SK-N-SH treated with all-trans-retinoic acid at 6 μM for 48 hours (cell line): ENCODE data around the gene IWS1.

Experiments
- ARNTL ChIP-seq: fragments of 450-650 bp; formaldehyde crosslinking; IDR thresholded peaks from 2 replicates; pipeline ENCODE4 v1.5.0; 2020; ENCODE audit warnings: low read depth, mild to moderate bottlenecking, moderate library complexity, borderline replicate concordance
- CREB5 ChIP-seq: fragments of 250-450 bp; sonication (Bioruptor Pico); IDR thresholded peaks from 2 replicates; pipeline ENCODE4 v1.5.1; 2020; ENCODE audit warnings: low read depth, mild to moderate bottlenecking, moderate library complexity
- RARB ChIP-seq: fragments of 250-450 bp; sonication (Bioruptor Pico); IDR thresholded peaks from 2 replicates; pipeline ENCODE4 v1.8.0; 2021; ENCODE audit warnings: mild to moderate bottlenecking, moderate library complexity
- ZC3H10 ChIP-seq: fragments of 250-450 bp; sonication (Bioruptor Pico); IDR thresholded peaks from 2 replicates; pipeline ENCODE4 v1.5.1; 2021; ENCODE audit warnings: mild to moderate bottlenecking, moderate library complexity
- ZFP3 ChIP-seq: fragments of 250-450 bp; sonication (Bioruptor Pico); IDR thresholded peaks from 2 replicates; pipeline ENCODE4 v1.5.0; 2020; ENCODE audit warnings: mild to moderate bottlenecking, moderate library complexity
- ZFP30 ChIP-seq: fragments of 450-650 bp; formaldehyde crosslinking; IDR thresholded peaks from 2 replicates; pipeline ENCODE4 v1.5.0; 2022; ENCODE audit warnings: mild to moderate bottlenecking, moderate library complexity
- ZNF8 ChIP-seq: fragments of 450-650 bp; formaldehyde crosslinking; IDR thresholded peaks from 2 replicates; pipeline ENCODE4 v1.5.0; 2020; ENCODE audit warnings: mild to moderate bottlenecking, moderate library complexity
- TF ChIP-seq, protein P1 (sequence below): fragments of 250-450 bp; sonication (Bioruptor Pico); IDR thresholded peaks from 2 replicates; pipeline ENCODE4 v1.8.0; 2020; ENCODE audit warnings: mild to moderate bottlenecking, moderate library complexity, borderline replicate concordance

GRCh38 chr2:127498386-127498785 lies 27.9 kb downstream of the IWS1 start:
- TF ChIP-seq, protein P1, sequence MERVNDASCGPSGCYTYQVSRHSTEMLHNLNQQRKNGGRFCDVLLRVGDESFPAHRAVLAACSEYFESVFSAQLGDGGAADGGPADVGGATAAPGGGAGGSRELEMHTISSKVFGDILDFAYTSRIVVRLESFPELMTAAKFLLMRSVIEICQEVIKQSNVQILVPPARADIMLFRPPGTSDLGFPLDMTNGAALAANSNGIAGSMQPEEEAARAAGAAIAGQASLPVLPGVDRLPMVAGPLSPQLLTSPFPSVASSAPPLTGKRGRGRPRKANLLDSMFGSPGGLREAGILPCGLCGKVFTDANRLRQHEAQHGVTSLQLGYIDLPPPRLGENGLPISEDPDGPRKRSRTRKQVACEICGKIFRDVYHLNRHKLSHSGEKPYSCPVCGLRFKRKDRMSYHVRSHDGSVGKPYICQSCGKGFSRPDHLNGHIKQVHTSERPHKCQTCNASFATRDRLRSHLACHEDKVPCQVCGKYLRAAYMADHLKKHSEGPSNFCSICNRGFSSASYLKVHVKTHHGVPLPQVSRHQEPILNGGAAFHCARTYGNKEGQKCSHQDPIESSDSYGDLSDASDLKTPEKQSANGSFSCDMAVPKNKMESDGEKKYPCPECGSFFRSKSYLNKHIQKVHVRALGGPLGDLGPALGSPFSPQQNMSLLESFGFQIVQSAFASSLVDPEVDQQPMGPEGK (CRISPR knock-in tag): no peak
- TF ChIP-seq ZFP3 (CRISPR knock-in tag) (no peak), ZFP30 (no peak), ARNTL (CRISPR knock-in tag) (no peak), ZC3H10 (CRISPR knock-in tag) (no peak), ZNF8 (CRISPR knock-in tag) (no peak), RARB (CRISPR knock-in tag) (no peak), CREB5 (CRISPR knock-in tag) (no peak)
